Ishikawa (cell line): ENCODE data around the gene SI.

Experiments used
- CEBPB ChIP-seq: IDR thresholded peaks from 2 replicates; pipeline ENCODE4 v1.6.1; 2012
- CREB1 ChIP-seq: IDR thresholded peaks from 2 replicates; pipeline ENCODE4 v1.6.1; 2012; ENCODE audit warnings: low read depth
- EGR1 ChIP-seq: IDR thresholded peaks from 2 replicates; pipeline ENCODE4 v1.6.1; 2012
- EP300 ChIP-seq: IDR thresholded peaks from 2 replicates; pipeline ENCODE4 v1.6.1; 2012; ENCODE audit warnings: borderline replicate concordance
- FOXM1 ChIP-seq: IDR thresholded peaks from 2 replicates; pipeline ENCODE4 v1.6.1; 2012; ENCODE audit warnings: low read depth, borderline replicate concordance
- NFIC ChIP-seq: IDR thresholded peaks from 2 replicates; pipeline ENCODE4 v1.6.1; 2012
- RAD21 ChIP-seq: IDR thresholded peaks from 2 replicates; pipeline ENCODE4 v1.6.1; 2012; ENCODE audit warnings: low read depth
- TAF1 ChIP-seq: IDR thresholded peaks from 2 replicates; pipeline ENCODE4 v1.6.1; 2012; ENCODE audit warnings: low read depth, mild to moderate bottlenecking
- TCF12 ChIP-seq: IDR thresholded peaks from 2 replicates; pipeline ENCODE4 v1.6.1; 2012; ENCODE audit warnings: low read depth
- TEAD4 ChIP-seq: IDR thresholded peaks from 2 replicates; pipeline ENCODE4 v1.6.1; 2012
- YY1 ChIP-seq: IDR thresholded peaks from 2 replicates; pipeline ENCODE4 v1.6.1; 2012; ENCODE audit warnings: low read depth
- ZBTB7A ChIP-seq: IDR thresholded peaks from 2 replicates; pipeline ENCODE4 v1.6.1; 2012; ENCODE audit warnings: low read depth
- TF ChIP-seq, protein P1 (sequence below): IDR thresholded peaks from 2 replicates; pipeline ENCODE4 v1.6.1; 2012; ENCODE audit warnings: low read depth, mild to moderate bottlenecking
- TF ChIP-seq, protein P2 (sequence below): IDR thresholded peaks from 2 replicates; pipeline ENCODE4 v1.6.1; 2012
- TF ChIP-seq, protein P3 (sequence below): IDR thresholded peaks from 2 replicates; pipeline ENCODE4 v1.6.1; 2012

The SI gene

DNA sequence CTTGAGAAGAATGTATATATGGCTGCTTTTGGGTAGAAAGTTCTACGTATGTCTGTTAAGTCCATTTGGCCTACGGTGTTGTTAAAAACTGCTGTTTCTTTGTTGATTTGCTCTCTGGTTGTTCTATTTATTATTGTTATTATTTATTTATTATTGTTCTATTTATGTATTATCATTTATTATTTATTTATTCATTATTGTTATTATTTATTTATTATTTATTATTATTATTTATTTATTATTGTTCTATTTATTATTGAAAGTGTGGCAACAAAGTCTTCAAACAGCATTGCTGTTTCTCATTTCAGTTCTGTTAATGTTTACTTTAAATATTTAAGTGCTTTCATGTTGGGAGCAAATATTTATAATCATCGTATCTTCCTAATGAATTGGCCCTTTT is 66.7 kb downstream of the SI start:
- no peak for TF ChIP-seq EP300
- no peak for TF ChIP-seq TCF12
- TF ChIP-seq, protein P1, sequence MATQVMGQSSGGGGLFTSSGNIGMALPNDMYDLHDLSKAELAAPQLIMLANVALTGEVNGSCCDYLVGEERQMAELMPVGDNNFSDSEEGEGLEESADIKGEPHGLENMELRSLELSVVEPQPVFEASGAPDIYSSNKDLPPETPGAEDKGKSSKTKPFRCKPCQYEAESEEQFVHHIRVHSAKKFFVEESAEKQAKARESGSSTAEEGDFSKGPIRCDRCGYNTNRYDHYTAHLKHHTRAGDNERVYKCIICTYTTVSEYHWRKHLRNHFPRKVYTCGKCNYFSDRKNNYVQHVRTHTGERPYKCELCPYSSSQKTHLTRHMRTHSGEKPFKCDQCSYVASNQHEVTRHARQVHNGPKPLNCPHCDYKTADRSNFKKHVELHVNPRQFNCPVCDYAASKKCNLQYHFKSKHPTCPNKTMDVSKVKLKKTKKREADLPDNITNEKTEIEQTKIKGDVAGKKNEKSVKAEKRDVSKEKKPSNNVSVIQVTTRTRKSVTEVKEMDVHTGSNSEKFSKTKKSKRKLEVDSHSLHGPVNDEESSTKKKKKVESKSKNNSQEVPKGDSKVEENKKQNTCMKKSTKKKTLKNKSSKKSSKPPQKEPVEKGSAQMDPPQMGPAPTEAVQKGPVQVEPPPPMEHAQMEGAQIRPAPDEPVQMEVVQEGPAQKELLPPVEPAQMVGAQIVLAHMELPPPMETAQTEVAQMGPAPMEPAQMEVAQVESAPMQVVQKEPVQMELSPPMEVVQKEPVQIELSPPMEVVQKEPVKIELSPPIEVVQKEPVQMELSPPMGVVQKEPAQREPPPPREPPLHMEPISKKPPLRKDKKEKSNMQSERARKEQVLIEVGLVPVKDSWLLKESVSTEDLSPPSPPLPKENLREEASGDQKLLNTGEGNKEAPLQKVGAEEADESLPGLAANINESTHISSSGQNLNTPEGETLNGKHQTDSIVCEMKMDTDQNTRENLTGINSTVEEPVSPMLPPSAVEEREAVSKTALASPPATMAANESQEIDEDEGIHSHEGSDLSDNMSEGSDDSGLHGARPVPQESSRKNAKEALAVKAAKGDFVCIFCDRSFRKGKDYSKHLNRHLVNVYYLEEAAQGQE, result no peak
- no peak for TF ChIP-seq EGR1
- no peak for TF ChIP-seq TEAD4
- TF ChIP-seq, protein P2, sequence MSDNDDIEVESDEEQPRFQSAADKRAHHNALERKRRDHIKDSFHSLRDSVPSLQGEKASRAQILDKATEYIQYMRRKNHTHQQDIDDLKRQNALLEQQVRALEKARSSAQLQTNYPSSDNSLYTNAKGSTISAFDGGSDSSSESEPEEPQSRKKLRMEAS, result no peak
- TF ChIP-seq RAD21, result no peak
- TF ChIP-seq TAF1, result no peak
- no peak for TF ChIP-seq NFIC
- TF ChIP-seq, protein P3, sequence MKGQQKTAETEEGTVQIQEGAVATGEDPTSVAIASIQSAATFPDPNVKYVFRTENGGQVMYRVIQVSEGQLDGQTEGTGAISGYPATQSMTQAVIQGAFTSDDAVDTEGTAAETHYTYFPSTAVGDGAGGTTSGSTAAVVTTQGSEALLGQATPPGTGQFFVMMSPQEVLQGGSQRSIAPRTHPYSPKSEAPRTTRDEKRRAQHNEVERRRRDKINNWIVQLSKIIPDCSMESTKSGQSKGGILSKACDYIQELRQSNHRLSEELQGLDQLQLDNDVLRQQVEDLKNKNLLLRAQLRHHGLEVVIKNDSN, result no peak

DNA sequence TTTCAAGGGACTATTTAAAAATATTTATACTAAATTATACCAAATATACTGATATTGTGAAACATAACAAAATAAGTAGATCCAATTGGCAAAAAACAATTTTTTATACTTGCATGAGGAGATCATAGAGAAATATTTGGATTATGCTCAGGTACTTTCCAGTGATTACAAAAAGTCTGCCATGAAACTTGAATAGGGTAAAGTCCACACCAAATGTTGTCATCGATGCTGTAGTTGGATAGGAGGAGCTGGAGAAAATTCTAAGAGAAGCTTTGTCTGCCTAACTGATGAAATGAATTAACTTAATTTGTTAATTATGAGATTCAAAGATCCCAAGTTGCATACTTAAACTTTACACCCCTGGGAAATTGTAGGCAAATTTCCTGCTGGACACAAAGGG is 93.3 kb downstream of the SI start:
- no peak for TF ChIP-seq ZBTB7A
- TF ChIP-seq, protein P1, result no peak
- no peak for TF ChIP-seq EP300
- TF ChIP-seq NFIC, result no peak
- TF ChIP-seq EGR1, result no peak
- TF ChIP-seq RAD21, result no peak
- TF ChIP-seq CEBPB, result no peak
- TF ChIP-seq TCF12, result no peak
- no peak for TF ChIP-seq FOXM1
- TF ChIP-seq, protein P3, result no peak

DNA sequence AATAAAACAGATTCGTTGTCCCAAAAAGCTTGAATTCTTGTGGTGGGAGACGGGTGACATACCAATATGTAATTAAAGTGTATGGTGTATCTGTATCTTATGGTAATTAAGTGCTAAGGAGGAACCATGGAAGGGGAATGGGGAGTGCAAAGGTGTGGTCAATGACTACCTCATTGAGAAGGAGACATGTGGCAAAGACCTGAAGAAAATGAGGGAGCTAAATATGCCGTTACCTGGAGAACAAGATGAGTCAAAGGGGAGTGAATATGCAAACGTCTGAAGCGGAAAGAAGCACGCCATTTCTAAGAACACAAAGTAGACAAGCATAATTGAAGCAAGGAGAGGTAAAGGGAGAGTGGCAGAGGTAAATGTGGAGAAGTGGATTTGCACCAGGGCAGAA is 115.7 kb downstream of the SI start:
- TF ChIP-seq EP300, result no peak
- TF ChIP-seq FOXM1, result no peak
- no peak for TF ChIP-seq YY1
- TF ChIP-seq, protein P2, result no peak
- no peak for TF ChIP-seq CEBPB
- TF ChIP-seq NFIC, result no peak
- TF ChIP-seq, protein P3, result no peak
- no peak for TF ChIP-seq TCF12
- no peak for TF ChIP-seq TEAD4
- no peak for TF ChIP-seq ZBTB7A
- TF ChIP-seq RAD21, result no peak
- TF ChIP-seq, protein P1, result no peak
- TF ChIP-seq TAF1, result no peak
- TF ChIP-seq EGR1, result no peak
- no peak for TF ChIP-seq CREB1

DNA sequence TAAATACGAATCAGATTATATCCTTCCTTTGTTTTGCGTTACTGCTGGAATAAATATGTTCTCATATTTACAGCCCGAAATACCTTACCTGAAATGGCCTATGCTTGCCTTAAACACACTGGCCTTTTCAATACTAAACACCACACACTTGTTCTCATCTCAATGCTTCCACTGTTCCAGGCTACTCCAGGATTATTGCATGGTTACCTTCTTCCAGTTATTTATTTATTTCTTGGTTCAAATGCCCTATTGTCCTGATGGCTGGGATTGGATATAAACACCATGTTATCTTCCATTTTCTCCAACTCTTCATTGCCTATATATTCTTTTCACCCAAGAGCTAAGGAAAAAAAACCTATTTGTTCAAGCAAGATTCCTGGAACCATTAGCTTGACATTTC is 125.3 kb downstream of the SI start:
- TF ChIP-seq CEBPB (no peak), TCF12 (no peak), FOXM1 (no peak)

DNA sequence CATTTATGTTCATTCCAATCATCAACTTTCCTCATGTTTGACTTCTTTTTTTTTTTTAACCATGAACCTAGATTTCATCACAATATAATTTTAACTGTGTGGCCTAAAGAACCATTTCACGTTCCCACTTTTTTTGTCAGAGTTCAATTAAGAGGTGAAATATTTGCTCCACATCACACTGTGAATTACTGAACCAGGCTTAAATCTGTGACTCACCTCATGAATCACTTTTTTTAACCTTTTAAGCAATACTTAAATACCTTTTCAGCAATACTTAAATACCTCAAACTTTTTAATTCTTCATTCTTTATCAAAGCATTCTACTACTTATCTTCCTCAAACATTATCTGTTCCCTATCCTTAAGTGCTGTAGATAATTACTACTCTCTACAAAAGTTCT is 137.6 kb downstream of the SI start:
- TF ChIP-seq, protein P2, result no peak
- TF ChIP-seq TEAD4 (0 out of 2 replicates have a peak, but pooled peaks have one; percentile 7), ZBTB7A (no peak), EGR1 (no peak), CEBPB (0 out of 2 replicates have a peak, but pooled peaks have one; percentile 25), NFIC (no peak)
